ENCODE data around the gene MEF2D.

Gene MEF2D

DNA sequence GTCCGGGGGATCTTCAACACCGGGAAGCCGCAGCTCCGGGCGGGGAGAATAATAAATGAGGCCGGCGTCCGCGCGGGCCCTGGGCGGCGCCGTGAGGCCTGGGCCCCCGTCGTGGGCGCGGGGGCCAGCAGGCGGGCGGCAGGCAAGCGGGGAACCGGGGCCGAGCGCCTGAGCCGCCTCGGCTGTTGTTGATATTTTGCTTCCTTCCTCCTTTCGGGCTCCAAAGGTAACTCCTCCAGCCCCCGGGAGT lies at the start of gene MEF2D:
Gene MEF2D (minus strand): TSS at position 233 of the 250 bp plus-strand sequence. CDS start 17,483 bp downstream, outside the sequence.
- DNase-seq, result no peak

DNA sequence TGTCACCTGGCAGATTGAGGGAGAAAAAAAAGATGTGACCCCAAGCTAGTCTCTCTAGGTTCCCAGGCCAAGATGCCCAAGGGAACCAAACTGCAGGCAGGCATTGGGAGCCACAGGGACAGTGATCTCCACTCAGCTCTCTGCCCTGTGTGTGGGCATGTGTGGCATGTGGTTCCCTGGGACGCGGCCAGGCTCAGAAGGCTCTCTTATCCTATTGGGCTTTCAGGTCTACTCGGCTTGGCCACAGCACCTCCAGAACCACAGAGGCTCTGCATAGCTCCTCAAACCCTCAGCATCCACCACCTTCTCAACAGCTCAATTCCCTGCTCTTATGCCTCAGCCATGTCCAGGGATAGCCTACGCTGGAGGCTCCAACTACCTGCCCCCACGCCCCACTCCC lies 49.8 kb upstream of the MEF2D start:
- no peak for DNase-seq

DNA sequence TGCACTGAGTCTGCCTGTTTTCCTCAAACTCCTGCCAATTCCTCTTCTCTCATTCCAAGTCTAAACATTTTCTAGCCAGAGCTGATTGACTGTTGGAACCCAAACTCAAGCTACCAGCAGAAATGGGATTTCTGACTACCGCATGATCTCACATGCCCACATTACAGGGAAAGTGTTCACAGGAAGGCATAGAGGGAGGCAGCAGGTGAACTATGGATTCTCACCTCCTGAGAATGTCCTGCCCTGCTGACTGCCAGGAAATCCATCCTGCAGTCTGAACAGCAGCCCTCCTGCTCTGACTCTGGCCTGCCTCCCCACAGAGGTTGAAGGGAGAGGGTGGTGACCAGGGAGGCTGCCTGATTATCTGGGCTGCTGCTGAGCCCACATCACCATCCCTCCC lies 49.3 kb upstream of the MEF2D start:
- DNase-seq, result no peak

DNA sequence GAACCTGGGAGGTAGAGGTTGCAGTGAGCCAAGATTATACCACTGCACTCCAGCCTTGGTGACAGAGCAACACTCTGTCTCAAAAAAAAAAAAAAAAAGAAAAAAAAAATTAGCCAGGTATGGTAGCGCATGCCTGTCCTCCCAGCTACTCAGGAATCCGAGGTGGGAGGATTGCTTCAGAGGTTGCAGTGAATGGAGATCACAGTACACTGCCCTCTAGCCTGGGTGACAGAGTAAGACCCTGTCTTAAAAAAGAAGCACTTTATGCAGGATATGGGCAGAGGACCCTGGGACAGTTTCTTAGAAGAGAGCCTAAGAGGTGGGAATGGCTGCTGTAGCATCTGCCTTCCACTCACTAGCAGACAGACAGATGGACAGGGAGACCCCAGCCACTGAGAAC lies 48.8 kb upstream of the MEF2D start:
- no peak for DNase-seq

DNA sequence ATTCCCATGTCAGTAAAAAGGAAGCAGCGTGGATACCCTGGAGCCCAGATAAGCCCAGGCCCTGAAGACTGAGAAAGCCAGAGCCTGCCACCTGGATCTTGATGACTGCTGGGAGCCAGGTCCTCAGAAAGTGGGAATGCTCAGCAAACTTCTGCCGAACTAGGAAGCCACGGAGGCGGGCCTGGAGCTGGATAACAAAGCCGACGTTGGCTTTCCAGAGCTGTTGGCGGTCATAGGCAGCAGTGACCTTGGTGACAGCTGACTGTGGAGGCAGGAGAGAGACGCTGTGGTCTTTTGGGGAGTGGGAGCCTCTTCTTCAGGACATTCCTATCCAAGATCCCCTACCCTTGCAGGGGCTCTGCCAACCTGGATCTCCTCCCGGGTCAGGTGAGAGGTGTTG lies 47.4 kb upstream of the MEF2D start:
- no peak for DNase-seq

DNA sequence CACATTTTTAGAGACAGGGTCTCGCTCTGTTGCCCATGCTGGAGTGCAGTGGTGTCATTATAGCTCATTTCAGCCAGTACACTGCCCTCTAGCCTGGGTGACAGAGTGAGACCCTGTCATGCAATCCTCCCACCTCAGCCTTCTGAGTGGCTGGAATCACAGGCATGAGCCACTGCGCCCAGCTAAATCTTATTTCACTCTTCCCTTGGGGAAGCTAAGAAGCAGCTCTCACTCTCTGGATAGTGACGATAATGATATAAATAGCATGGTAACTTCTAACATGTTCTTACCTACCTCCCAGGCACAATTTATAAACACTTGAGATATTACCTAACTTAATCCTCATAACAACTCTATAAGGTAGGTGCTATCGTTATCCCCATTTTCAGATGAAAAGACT lies 46.9 kb upstream of the MEF2D start:
- no peak for DNase-seq

DNA sequence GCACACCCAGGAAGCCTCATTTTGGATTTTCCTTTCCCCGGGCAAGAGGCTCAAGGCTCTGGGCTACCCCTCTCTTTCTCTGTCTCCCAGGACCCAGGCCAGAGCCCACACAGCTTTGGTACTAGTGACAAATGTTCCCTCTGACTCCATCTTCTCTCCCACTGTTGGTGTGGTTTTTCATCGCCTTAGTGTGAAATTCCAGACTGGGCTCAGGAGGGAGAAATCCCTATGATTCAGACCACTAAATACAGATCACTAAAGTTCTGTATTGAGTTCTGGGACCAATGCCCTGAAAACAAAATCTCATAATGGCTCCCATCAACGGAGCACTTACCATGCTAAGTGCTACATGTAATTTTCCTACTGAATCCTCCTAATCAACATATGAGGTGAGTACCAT lies 45.7 kb upstream of the MEF2D start:
- no peak for DNase-seq

DNA sequence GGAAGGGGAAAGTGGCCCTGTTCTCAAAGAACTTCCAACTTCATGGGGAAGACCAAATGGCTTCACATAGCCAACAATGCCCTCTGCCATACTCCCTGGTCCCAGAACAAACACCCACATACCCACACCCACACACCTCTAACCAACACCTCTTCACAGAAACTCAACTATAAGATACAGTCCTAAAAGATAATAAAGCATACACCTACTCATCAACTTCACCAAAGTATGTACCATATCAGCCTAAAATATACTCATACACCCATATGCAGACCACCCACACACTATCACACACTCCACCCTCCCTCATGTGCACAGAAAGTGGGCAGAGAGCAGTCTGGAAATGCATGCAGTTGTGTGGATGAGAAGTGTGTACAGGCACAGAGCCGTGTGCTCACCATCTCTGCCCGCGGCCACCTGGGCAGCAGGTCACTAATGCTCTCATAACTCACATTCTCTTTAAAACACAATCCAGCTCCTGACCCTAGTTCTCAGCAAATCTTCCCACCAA lies 44.1 kb upstream of the MEF2D start:
- no peak for DNase-seq

DNA sequence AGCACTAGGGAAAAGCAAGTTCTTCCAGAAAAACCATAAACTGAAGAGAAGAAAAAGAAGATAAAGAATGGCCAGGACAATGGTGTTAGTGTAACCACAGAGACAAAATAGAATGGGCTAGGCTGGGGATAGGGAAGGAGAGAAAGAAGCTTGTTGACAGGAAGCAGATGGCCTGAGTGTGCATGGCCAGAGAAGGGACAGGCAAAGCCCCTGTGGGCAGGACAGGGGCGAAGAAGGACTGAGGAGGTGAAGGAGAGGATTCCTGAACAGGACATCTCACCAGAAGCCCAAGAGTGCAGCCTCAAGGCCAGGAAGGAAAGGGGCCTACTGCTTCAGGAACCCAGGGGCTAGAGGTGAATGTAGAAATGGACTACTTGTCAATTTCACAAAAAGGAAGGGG lies 42.5 kb upstream of the MEF2D start:
- no peak for DNase-seq

DNA sequence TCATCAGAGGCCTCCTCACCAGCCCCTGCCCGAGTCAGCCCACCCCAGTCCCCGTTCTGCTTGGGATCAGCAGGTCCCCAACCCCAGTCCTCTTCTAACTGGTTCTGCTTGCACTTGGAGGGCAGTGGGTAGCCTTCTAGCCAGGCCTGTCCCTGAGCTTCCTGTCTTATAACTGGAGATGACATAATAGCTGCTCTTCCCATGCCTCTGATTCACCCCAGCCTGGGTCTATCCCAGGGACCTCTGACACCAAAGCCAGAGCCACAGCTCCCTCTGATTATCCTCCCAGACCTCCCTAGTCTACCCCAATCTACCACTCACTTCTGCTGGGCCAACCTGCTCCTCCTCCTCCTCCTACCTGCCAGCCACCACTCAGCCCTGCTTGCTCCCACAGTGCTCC lies 40.4 kb upstream of the MEF2D start:
- DNase-seq, result no peak

DNA sequence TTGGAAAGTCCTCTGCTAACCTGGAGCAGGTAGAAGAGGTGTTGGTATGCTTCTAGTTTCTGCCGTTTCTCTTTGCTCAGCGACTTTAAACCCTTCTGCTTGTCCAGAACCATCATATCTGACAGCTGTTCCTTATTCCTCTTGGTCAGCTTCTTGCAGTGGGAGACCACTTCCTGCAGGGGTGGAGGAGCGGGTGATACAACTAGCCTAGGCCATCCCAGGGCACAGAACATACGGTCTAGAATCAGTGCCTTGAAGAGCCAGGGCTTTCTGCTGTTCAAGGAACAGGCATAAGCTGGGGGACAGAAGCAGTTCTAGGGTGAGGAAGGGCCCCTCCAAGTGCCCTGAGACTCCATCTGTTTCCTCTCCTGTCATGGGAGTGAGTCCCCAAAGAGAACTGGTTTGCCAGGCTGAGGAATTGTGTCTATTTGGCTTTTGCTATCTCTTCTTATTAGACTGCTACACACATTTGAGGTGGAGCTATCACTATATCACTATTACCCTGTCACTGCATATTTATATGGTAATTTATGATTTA lies 39.3 kb upstream of the MEF2D start:
- DNase-seq, result no peak

DNA sequence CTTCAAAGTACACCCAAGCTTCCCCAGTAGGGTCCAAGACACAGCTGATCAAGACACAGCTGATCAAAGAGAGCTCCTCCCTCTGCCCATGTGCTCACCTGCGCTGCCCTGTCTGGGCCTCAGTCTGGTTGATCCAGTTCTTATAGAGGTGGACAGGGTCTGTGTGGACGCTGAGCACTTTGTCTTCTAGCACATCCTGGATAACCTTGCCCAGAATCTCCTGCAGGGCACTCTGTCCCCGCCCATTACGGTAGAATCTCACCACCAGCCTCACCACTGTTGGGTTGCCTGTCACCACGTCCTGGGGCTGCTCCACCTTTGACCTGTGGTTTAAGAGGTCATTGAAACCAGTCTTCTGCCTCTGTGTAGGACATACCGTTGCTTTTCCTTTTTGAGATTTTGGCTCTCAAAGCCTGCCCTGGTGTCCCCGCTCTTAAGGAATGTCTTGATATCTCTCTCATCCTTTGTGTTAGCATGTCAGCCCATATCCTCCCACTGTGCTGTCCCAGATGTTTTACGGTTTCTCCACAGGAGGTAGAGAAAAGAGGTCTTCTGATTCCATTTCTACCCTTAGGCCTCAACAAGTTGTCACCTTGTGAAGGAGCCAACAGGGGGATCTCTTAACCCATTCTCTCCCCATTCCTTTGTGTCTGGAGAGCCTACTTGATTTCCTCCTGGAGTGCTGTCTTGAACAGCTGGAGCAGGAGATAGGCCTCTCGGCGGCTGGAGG lies 38.3 kb upstream of the MEF2D start:
- DNase-seq, result no peak

DNA sequence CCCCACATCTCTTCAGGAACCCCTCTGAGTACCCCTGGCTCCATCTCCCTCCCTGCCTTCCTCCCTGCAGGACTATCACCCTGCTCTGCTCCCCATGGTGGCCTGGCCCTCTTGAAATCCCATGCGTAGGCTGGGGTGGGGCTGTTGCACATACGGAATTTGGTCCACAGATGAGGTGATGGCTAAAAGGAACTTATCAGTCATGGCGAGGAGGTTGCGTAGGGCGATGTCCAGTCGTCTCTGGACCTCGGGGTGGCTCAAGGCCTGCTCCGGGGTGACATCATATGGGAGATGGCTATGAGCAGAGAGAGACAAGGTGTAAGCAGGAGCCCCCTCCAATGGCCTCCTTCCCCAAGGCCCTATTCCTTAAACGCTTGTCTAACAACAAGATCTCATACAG lies 36.5 kb upstream of the MEF2D start:
- DNase-seq, result no peak

DNA sequence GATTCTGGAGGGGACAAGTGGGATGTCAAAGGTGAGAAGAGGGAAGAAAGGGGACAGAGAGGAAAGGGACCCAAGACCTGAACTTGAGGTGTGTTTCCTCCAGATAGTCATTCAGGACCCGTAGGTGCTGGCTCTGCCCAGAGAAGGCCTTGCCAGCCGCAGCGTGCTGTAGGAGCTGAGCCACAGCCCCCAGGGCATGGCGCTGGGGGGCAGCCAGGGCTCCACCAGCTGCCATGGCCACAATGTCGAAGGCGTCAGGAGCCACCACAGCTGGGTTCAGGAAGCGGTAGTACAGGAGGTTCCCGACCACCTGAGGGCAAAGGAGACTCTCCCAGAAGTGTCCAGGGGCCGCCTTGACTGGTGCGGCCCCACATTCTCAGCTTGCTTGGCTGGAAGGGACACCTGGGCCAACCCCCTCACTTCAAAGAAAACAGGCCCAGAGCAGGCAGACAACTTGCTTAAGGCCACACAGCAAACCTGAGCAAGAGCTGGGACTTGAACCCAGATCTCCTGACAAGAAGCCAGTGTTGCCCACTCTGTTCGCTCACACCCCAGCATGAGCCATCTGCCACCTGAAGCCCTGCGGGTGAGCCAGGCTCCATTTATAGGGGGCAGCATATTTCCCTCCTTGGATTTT lies 34.0 kb upstream of the MEF2D start:
- DNase-seq, result no peak

DNA sequence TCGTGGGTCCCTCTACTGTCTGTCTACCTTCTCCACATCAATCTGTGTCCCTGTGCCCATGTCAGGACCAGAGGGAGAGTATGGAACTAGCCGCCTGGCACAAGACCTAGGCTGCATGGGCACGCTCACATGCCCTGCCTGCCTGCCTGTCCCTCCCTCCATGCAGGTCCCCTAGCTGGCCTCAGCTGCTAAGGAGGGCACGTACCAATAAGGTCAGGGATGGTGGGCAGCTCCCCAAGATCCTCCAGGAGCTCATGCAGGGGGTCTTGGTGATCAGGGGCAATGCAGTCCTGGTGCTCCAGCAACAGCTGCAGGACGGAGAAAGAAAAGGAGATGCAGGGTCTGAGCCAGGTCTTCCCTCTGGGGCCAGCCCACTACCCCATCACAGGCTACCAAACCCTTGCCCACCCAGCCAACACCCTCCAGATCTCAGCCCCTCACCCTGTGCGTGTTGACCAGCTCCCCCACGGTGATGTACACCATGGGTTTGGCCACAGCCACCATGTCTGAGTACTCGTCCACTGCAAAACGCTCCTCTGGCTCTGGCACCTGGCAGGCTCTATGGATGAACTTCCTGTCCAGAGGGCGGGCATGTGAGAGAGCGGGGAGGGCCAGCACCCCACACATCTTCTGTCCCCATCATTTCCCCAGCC lies 33.1 kb upstream of the MEF2D start:
- no peak for DNase-seq

DNA sequence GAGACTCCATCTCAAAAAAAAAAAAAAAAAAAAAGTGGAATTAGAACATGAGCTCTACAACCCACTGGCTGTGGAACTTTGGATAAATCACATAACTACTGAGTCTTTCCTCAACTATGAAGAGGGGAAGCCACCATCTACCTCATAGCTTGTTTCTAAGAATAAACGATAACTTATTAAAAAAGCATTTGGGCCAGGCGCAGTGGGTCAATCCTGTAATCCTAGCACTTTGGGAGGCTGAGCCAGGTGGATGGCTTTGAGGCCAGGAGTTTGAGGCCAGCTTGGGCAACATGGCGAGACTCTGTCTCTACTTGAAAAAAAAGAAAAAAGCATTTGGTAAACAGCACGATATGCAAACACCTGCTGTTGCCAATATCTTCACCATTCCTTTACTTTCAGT lies 31.8 kb upstream of the MEF2D start:
- DNase-seq, result no peak

DNA sequence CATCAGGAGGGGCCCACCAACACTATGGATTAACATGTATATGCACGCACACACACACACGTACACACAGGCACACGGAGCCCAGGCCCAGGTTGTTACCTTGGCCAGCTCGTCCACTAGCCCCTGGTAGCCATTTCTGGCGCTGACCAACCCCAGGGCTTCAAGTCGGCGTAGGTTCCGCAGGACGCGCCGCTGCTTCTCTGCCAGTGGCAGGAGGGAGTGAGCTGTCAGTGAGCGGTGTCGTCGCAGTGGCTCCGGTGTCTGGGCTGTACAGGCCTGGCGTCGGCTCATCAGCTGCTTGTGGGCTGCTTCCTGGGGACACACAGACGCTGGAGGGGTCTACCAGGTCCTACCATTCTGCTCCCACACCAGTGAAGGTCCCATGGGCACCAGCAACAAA lies 29.4 kb upstream of the MEF2D start:
- DNase-seq, result no peak

DNA sequence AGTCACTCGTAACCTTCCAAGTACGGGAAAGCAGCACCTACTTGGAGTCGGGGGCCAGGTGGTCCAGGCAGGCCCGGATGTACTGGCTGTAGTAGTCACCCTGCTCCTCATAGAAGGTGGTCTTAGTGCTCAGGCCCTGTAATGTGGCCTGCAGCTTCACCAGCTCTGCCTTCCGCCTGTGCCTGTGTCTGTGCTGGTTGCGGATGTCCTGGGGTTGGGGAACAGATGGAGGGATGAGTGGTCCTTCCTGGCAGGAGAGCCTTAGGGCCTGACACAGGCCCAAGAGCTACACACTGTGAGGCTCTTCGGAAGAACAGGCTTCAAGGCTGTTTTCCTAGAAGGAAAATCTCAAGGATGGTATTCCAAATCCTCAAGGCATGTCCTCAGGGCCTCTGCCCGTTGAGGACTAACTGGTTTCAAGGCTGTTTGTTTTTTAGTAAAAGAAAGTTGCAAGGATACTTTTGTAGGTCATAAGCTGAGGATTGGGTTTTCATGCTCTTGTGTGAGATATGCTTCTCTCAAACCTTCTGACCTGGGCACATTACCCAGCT lies 28.4 kb upstream of the MEF2D start:
- DNase-seq, result no peak

DNA sequence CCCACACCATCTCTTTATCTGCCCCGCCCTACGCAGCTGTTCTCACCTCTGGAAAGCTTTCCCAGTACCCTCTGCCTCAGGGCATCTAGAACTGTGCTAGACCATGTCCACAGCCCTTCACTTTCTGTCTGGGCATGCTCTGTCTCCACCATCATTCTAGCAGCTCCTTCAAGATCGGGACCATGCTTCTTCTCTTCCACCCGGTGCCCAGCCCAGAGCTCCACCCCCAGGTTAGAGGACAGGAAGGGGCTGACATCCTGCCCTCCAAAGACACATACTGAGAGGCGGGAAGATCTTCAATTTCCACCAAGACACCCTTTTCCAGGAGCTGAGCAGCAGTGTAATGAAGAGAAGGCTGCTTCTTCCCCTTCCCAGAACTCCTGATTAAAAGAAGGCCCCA lies 27.7 kb upstream of the MEF2D start:
- no peak for DNase-seq

DNA sequence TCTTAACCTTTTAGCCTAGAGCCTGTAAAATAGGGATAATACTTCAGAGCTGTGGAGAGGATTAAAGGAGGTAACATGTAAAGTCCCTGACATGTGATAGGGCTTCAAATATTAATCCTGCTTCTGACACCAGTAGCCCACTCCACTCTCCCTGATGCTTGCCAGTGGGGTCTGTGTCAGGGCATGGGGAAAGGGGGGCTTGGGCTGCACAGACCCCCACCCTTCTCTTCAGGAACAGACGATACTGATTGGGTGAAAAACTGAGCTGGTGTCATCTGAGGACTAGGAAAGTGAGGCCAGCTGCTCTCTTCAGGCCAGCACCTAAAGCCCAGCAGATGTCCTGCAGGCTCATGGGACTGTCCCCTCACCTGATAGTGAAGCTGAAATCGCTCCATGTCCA lies 27.0 kb upstream of the MEF2D start:
- no peak for DNase-seq

DNA sequence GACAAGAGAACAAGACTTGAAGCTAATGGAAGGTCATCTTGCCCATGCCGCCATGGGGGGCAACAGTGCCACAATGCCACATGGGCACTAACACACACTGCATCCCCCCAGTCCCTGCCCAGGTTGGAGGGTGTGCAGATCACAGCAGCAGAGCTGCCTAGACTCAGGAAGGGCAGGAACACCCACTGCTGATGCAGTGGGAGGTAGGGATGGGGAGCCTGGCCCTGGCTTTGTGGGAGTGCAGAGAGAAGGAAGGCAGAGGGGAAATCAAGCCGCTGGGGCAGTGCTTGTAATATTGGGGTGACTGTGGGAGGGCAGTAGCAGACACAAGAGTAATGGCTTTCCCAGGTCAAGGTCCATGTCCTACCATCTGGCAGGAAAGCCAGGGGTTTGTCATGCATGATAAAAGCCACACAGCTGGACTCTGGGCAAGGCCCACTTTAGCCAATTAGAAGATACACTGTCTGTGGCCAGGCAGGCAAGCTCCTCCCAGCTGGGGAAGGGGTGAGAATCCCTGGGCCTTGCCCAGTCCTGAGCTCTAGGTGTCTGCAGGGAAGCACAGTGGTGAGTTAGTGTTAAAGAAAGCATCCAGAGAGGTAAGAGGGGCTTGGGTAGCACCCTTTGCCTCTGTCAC lies 25.4 kb upstream of the MEF2D start:
- no peak for DNase-seq

DNA sequence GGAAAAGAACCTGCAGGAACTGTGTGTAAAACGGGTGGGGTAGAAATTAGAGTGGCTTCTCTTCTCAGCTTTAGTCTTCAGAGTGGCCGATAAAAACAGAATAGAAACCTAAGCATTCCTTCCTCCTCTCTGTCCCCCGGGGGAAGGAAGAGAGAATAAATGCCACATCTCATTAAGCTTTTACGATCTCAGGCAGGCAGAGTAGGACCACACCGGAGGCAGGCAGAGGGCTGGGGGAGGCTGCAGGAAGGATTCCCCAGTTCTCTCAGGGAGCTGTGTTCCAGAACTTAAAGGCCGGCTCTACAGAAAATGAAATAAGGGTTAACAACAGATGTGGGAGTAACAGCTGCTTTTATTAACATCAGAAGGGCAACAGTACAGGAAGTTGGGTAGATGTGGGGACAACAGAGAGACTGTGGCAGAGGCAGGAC lies 24.5 kb upstream of the MEF2D start:
- DNase-seq, result no peak

DNA sequence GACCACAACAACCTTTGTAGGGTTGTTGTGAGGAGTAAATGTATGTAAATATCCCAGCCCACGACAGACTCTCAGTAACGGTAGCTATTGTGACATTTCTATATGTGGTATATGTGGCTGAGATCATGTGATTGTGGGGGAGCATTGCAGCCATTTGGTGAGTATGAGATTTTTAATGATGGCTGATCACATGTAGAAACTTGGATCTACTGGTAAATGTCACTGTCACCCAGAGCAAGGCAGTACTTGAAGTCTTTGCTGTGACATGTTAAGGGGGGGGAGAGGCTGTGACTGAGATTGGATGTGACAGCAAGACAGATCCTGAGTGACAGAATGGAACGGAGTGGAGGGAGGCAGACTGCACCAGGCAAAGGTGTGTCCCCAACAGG lies 23.9 kb upstream of the MEF2D start:
- DNase-seq, result no peak

Measured in activated naive CD4-positive, alpha-beta T cell (primary cell).